Measurements from ENCODE around the gene GRIN2A.

GRIN2A gene

GRCh38 chr16:10027553-10027952 is 154.7 kb downstream of the GRIN2A start:
- DNase-seq = no peak

DNA sequence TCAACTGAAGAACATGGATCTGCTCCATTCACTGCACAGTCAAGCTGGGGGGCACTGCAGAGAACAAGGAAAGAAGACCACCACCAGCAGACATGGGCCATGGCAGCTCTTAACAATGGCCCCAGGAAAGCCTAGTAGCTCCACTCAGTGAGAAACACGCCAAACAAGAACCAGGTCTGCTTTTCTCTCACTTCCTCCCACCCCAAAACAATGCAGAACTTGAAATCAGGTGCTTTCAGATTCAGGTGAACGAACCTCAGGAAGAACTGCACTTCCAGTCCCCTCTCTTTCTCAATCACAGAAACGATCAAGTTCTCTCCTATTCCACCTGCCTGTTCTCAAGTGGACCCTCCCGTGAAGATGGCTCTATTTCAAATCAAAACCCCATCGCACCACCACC is 155.6 kb downstream of the GRIN2A start:
- DNase-seq = no peak

DNA sequence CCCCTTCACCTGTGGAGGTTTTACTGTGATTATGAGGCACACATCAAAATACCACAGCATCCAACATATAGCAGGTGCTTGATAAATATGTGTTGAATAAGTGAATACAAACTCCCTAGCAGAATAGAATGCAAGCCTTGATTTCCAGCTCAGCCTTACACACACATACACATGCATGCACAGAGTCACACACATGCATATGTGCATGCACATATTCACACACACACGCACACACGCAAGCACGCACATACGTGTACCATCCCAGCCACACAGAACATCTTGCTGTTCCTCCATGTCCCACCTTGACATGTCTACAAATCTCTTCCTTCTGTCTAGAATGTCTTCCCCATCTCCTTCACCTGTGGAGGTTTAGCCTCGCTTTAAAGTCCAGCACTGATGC is 160.1 kb downstream of the GRIN2A start:
- DNase-seq = no peak

GRCh38 chr16:10020866-10021265 is 161.4 kb downstream of the GRIN2A start:
- DNase-seq = no peak

DNA sequence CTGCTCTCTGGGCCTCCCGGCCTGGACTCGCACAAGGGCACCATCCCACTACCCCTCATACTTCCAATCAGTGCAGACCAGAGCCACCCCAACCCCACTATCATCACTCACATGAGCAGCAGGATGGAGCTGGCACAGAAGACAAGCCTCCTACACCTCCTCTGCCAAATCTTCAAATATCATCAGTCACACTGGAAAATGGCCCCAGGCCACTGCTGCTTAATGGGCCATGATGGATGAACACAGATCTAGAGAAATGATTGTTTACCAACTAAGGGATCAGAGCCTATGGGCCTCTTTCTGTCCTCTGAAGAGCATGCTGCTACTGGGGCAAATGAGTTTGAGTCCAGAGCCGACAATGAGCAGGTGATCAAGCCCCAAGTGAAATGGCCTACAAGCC is 165.5 kb downstream of the GRIN2A start:
- DNase-seq = no peak

DNA sequence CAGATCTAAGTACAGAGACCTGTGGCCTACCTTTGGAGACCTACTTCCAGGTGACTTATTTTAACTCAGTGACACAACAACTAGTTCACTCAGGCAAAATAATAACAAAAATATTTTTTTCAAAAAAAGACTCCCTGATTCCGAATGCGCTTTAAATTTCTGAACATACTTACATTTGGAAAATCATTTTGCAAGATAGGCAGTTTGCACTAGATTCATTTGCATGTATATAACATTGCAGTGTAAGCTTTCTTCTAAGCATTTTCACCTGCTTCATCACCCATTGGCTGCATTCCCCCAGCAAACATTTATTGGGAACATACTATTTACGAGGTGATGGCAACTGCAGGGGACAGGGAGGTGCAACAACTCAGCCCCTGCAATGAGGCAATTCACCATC is 166.8 kb downstream of the GRIN2A start:
- DNase-seq = no peak

DNA sequence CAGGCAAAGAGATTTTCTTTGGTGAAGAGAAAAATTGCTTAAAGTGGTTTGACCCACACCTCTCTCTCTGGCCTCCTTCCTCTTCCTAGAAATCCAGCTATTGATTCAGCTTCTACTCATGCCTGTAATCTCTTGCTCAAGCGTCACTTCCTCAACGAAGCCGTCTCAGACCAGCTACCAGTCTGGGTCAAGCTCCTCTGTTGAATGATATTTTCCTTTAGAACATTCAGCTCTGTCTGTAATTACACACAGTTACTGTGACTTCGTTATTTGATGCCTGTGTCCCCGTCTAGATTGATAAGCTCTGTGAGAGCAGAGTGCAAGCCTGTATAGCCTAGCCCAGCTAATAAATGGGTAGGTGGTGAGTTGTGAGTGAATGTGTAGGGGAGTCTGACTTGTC is 168.5 kb downstream of the GRIN2A start:
- no peak for DNase-seq

DNA sequence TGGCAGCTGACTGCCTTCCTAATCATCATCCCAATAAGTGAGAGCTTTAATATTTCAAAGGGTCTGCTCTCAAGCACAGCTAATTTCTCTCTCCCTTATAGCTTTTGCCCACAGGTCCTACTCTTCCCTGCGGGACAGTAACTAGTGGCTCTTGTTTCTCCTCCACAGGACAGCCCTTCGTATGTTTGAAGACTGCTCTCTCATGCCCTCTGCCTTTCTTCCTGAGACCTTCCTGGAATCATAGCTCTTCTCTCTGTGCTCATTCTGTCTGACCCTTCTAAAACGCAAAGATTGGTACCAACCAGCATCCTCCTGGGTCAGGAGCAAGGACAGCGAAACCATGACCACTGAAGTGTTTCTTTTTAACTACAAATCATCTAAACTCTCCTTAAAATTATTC is 168.9 kb downstream of the GRIN2A start:
- DNase-seq = no peak

DNA sequence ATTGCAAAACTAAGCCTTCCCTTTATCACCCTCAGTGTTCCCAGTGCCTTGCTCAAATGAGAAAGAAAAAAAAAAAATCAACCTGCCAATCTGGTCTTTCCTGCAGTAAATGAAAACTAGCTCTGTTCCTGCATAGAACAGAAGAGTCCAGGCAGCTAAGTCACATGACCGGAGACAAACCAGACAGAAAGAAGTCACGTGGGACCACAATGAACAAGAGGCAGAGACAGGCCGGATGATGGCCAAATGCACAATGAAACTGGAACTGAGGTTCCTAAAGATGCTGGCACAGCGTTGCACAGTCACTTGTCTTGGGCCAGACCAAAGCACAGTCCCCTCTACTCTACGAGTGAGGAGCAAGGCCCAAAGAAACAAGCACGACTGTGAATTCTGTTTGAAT is 172.5 kb downstream of the GRIN2A start:
- no peak for DNase-seq

GRCh38 chr16:10003486-10003885 is 178.7 kb downstream of the GRIN2A start:
- DNase-seq = no peak

DNA sequence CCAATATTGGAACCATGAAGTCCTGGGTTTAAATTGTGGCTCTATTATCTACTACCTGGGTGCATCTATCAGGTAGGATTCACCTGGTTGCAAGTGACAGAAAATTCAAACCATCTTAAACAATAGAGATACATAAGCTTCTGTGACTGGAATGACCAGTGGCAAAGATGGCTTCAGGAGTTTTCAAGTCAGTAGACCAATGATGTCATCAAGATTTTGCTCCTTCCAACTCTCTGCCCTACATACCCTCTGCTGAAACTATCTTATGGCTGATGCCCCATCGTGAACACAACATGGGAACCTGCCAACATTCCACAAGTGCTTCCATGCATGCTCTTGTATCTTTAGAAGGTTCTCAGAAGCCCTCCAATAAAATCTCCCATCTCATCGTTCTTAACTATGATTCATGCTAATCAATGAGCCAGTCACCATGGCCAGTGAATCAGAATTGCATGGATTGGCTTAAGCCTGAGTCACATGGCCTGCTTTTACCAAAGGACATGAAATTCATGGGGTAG is 180.9 kb downstream of the GRIN2A start:
- DNase-seq = no peak

GRCh38 chr16:9996221-9996620 is 186.0 kb downstream of the GRIN2A start:
- no peak for DNase-seq

- DNase-seq = no peak
These were observed 189.8 kb downstream of the GRIN2A start for GRCh38 chr16:9992441-9992840.

DNA sequence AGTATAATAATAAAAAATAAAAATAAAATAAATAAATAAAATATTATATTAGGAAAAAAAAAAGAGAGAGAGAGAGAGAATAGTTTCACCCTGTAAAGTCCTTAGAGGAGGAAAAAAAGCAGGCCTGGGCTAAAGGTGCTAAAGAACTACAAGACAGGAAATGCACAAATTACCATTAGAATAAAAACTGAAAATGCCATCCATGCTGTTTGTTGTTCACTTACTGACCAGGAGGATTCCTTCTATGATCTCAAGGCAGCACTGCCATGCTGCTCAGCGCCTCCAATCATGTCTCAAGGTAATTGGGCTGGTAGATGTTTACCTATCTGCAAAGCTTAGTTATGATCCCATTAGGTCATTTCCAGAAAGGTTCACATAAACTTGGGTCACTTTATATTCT is 201.2 kb downstream of the GRIN2A start:
- no peak for DNase-seq

DNA sequence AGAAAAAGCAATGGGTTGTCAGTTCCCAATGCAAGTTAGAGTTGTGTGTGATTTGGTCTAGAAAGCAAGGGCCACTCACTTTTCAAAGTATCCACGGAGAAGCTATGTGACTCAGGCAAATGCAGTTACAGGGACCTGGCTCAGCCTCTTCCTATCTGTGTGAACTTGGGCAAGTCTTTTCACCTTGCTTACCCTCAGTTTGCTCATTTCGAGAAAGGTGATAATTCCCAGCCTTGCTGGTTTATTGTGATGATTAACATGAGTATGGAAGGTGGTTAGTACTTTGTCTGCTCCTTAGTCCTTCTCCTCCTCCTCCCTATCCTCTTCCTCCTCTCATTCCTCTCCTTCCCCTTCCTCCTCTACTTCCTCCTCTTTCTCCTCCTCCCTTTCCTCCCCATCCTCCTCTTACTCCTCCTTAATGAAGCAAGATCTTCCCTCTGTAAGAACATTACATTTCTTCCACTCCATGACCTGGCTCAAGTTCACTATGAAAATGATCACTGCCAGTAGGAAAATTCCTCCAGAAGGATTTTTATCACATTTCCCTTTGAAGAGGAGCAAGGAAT is 204.0 kb downstream of the GRIN2A start:
- no peak for DNase-seq

DNA sequence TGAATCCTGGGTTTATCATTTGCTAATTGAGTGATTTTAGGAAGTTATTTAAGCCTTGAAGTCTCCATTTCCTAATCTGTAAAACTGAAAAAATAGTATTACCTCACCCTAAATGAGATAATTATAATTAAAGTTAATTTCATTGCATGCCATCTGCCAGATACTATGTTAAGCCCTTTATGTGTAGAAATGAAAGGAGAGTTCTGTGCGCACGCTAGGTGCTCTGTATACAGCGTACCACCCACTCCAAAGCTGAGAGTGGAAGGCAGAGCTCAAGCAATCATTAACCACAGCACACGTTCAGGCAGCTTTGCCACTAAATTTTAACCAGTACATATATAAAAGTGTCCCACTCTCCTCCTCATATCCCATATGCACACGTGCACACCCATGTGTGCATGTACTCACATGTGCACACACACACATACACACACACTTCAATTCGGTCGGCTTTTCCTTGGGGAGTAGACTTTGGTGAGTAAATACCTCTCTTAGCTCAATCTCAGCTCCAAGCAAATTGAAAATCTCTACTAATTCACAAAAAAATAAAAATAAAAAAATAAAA is 204.8 kb downstream of the GRIN2A start:
- DNase-seq = no peak

GRCh38 chr16:9976601-9977000 is 205.6 kb downstream of the GRIN2A start:
- DNase-seq = no peak

GRCh38 chr16:9971907-9972306 is 210.3 kb downstream of the GRIN2A start:
- no peak for DNase-seq

GRCh38 chr16:9970796-9971195 is 211.4 kb downstream of the GRIN2A start:
- DNase-seq = no peak

- no peak for DNase-seq
These were observed 212.0 kb downstream of the GRIN2A start for GRCh38 chr16:9970244-9970643.

DNA sequence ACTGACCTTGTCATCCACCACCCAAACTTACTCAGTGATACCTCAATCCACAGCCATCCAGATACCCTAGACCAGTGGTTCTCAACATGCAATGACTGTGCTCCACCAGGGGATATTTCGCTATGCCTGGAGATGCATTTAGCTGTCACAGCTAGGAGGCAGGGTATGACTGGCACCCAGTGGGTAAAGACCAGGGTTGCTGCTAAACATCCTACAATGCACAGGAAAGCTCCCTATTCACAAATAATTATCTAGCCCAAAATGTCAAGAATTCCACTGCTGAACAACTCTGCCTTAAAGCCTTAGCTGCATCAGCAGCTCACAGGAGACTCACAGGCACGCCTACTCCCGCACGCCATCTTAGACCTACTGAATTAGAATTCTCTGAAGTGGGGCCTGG is 212.6 kb downstream of the GRIN2A start:
- no peak for DNase-seq

DNA sequence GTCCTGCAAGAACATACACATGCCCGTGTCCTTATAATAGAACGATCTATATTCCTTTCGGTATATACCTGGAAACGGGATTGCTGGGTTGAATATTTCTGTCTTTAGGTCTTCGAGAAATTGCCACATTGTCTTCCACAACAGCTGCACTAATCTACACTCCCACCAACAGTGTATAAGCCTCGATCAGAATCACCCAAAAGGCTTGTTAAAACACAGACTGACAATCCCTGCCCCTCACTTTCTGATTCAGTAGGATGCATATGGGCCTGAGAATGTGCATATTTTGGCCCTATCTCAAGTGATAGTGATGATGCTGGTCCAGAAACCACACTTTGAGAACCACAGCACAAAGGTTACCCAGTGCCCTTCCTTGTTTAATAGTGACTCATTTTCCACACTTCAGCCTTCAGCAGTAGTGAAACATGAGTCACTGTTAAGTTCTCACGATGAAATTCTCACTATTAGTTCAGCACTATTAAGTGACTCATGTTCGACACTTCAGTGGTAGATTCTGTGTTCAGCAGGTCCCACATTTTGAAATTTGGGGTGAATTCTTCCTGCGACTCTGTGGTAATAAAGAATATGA is 215.6 kb downstream of the GRIN2A start:
- DNase-seq = no peak

DNA sequence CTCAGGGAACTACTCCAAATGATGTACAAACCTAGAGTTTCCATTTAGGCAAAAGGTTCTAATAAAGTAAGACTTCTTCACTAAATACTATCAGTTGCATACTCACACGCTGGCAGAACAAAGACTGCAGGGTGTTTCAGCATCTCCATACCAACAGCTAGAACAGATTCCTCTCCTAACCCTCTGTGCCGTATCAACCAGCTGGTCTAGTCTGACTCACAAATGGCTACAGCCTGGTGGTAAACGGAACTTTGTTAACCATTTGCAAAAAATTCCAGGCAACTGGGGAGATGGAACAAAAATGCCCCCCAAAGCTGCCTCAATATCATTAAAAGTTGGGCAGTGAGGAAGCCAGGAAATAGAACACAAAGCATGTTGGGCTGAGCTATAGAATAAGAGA is 217.1 kb downstream of the GRIN2A start:
- DNase-seq = no peak

- DNase-seq = no peak
These were observed 217.8 kb downstream of the GRIN2A start for GRCh38 chr16:9964426-9964825.

DNA sequence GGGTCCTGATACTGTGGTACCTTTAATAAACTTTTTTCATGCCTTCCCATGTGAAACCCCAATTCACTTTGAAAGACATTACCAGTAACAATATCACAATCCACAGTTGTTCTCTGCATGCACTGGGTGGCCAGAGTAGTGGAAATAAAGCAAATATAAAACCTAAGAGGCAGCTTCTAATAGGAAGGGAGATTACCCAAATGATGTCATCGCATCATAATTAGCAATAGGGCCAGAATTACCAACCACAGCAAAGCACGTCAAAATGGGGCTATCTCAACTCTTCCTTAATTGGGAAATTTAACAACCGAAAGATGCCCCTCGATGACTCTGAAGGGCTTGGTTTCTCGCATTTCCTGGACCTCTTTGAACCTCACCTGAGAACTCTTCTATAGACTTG is 224.8 kb downstream of the GRIN2A start:
- DNase-seq = no peak
